ENCODE results near the gene ACCSL.

Gene ACCSL

DNA sequence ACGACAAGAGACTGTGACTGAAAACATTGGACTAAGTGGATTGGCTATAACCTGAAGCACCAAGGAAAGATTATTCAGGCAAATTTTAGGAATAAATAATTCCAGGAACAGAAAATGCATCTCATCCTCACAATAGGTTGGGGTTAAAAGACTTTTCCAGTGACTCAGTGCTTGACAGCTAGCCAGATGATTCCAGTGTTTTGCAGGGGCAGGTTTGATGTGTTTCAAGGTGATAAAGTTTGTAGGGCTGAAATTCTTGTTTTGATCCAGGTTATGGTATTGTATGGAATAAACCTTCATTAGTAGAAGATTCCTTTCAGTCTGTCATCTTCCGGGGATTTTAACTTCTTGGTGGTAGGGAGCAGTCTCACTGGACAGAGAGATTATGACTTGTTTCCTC is 50.0 kb downstream of the ACCSL start:
- no peak for DNase-seq (ENCODE audit: low read depth)

DNA sequence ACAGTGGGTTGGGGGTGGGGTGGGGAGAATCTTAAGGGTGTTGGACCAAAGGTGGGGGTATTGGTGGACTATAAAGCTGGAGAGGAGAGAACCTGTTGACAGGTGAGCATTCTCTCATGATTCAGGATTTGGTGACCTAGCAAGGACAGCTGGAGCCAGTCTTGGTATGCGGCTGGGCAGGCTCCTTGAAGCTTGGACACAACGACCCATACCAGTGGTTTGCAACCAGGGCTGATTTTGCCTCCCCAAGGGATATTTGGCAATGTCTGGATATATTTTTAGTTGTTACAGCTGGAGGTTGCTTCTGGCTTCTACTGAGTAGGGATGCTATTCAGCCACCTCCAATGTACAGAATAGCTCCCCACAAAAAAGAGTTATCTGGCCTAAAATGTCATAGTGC is 53.3 kb downstream of the ACCSL start:
- DNase-seq (ENCODE audit: low read depth), result peak; percentile 22

DNA sequence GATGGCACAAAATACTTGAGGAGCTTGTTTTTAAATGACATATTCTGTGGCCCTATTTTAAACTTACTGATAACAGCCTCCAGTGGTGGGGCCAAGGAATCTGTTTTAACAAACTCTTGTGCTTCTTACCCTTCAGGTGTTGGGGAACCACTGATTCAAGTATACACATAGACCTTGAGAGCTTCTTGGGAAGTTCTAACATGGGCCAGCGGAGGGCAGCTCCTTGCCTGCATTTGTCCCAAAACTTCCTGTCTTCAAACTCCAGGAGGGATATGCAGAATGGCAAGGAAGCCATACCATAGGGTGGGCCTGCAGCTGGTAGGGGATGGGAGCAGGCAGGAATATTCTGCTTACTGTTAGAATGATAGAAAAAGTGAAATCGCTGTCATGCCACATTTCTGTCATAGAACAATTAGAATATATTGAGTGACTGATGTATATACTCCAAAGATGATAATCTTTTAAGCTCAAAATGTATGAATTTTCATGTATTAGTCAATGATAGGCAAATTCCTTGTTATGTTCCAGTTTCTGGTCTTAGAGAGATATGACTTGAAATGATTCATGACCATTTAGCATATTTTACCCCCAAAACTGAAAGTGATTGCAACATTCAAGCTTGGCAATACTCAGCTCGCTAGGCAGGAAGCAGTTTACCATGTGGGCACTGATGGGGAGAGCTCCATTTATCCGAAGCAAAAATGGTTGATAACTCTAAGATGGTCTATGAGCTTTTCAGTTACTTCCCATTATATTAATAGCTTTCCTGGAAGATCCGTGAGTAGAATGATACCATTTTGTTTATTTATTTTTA is 56.9 kb downstream of the ACCSL start:
- DNase-seq (ENCODE audit: low read depth), result peak; percentile 49

DNA sequence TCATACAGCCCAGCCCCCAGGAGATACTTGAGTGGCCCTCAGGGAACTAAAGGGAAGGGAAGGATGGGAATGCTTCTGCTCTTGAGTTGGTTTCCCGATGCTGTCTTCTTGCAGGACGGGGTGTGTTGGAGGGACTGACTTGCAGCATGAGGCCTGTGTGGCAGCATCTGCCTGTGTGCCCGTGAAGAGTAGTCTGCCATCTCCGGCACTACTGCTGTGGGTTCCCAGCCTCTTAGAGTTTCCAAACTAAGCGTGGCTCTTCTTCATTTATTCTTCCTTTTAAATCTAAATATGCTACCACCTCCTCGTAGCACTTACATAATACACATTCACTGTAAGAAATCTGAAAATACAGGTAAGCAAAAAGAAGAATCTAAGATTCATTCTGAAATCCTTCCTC is 60.5 kb downstream of the ACCSL start:
- no peak for DNase-seq (ENCODE audit: low read depth)

All from fibroblast of gingiva (primary cell).